ENCODE data around the gene PRDM10.

GRCh38 chr11:129922674-129923073, 80.0 kb downstream of the PRDM10 start:
- TF ChIP-seq, protein P1, sequence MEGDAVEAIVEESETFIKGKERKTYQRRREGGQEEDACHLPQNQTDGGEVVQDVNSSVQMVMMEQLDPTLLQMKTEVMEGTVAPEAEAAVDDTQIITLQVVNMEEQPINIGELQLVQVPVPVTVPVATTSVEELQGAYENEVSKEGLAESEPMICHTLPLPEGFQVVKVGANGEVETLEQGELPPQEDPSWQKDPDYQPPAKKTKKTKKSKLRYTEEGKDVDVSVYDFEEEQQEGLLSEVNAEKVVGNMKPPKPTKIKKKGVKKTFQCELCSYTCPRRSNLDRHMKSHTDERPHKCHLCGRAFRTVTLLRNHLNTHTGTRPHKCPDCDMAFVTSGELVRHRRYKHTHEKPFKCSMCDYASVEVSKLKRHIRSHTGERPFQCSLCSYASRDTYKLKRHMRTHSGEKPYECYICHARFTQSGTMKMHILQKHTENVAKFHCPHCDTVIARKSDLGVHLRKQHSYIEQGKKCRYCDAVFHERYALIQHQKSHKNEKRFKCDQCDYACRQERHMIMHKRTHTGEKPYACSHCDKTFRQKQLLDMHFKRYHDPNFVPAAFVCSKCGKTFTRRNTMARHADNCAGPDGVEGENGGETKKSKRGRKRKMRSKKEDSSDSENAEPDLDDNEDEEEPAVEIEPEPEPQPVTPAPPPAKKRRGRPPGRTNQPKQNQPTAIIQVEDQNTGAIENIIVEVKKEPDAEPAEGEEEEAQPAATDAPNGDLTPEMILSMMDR (IDR thresholded peaks at IDR 0.05; ENCODE audit: low read depth, low read length), result no peak
- no peak for TF ChIP-seq EZH2phosphoT487 (IDR thresholded peaks at IDR 0.05; ENCODE audit: low read depth)
